OCI-LY3 (cell line): ENCODE results near the gene PTPRN2.

Experiments used
- EZH2phosphoT487 ChIP-seq: fragments of 200-600 bp; shearing (Covaris generic); IDR thresholded peaks from 2 replicates; pipeline ENCODE4 v1.6.1; 2018; ENCODE audit warnings: antibody characterized with exemption, mixed run types, low read depth
- TF ChIP-seq, protein P1 (sequence below): fragments of 200-600, 300-600 bp; sonication (generic); IDR thresholded peaks from 2 replicates; pipeline ENCODE4 v1.5.1; 2014; ENCODE audit warnings: antibody characterized with exemption, low read length, low read depth

DNA sequence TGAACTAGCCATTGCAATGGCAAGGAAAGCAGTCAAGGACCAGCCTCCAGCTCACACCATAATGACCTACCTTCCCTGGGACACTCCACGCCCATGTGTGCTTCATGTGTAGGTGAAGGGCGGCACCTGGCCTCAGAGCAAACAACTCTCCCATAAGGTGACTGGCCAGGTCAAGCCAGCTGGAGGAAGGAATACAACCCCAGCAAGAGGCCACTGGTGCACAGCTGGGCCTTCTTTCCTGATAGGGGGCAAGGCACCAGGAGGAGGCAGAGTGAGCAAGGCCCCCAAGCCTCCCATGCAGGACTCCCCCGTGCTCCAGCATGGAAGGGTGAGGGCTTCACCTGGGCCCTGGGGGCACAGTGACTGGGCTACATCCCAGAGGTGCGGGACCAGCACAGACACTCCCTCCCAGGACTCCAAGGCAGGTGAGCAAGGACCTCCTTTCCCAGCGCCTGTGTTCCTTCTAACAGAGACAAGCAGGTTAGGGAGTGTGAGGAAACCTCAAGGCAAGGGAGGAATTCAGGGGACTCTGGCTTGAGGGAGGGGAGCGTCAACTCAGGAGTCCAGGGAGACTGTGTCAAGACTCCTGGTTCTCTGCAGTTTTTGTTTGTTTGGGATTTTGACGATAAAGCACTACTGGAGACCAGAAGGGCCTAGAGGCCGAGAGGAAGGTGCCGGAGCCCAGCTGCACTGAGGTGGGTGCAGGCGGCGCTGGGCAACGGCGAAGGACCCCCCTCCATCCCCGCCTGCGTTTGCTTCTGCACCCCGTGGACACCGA is 1.7 kb downstream of the PTPRN2 start:
- TF ChIP-seq, protein P1, sequence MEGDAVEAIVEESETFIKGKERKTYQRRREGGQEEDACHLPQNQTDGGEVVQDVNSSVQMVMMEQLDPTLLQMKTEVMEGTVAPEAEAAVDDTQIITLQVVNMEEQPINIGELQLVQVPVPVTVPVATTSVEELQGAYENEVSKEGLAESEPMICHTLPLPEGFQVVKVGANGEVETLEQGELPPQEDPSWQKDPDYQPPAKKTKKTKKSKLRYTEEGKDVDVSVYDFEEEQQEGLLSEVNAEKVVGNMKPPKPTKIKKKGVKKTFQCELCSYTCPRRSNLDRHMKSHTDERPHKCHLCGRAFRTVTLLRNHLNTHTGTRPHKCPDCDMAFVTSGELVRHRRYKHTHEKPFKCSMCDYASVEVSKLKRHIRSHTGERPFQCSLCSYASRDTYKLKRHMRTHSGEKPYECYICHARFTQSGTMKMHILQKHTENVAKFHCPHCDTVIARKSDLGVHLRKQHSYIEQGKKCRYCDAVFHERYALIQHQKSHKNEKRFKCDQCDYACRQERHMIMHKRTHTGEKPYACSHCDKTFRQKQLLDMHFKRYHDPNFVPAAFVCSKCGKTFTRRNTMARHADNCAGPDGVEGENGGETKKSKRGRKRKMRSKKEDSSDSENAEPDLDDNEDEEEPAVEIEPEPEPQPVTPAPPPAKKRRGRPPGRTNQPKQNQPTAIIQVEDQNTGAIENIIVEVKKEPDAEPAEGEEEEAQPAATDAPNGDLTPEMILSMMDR = no peak
- TF ChIP-seq EZH2phosphoT487 = no peak
